Liver (tissue), 9 donors: Measurements from ENCODE around the gene CCL25. TPM values are rescaled to one million over a fixed set of nuclear protein-coding genes. Genes with fewer than 3 reads are reported as not detected.
A peak's percentile ranks its signal among the peaks of the same experiment; 100 is the strongest.

Experiments used
- DNase-seq: peaks from one replicate; pipeline ENCODE4 v3.0.0-alpha.2; 2017; ENCODE audit warnings: low spot score
- H3K27ac ChIP-seq, 2 donors: one replicate each; pipeline ENCODE4 v1.7.0; 2013; ENCODE audit warnings: inconsistent platforms in 2 of 2, low read length in 2 of 2, control low read depth in 1 of 2, low read depth in 1 of 2, mild to moderate bottlenecking in 1 of 2
- H3K27me3 ChIP-seq, 4 donors: one replicate each; pipeline versions ENCODE4 v1.6.1 to v1.7.0; 2013; ENCODE audit warnings: low read length in 3 of 4, inconsistent platforms in 1 of 4, mild to moderate bottlenecking in 1 of 4, moderate library complexity in 1 of 4; ENCODE audit not compliant: control insufficient read depth in 4 of 4, insufficient read depth in 4 of 4
- H3K36me3 ChIP-seq, 4 donors: one replicate each; pipeline versions ENCODE4 v1.6.1 to v1.7.0; 2013; ENCODE audit warnings: low read length in 3 of 4, mild to moderate bottlenecking in 3 of 4, low read depth in 1 of 4, moderate library complexity in 1 of 4; ENCODE audit not compliant: control insufficient read depth in 4 of 4, insufficient read depth in 3 of 4
- H3K4me1 ChIP-seq, 4 donors: one replicate each; pipeline versions ENCODE4 v1.6.1 to v1.7.0; 2013; ENCODE audit warnings: low read length in 3 of 4, mild to moderate bottlenecking in 3 of 4, moderate library complexity in 1 of 4; ENCODE audit not compliant: control insufficient read depth in 4 of 4, insufficient read depth in 4 of 4
- H3K4me3 ChIP-seq, 3 donors: one replicate each; pipeline versions ENCODE4 v1.6.1 to v1.7.0; 2013; ENCODE audit warnings: low read length in 3 of 3, control low read depth in 1 of 3, low read depth in 1 of 3, mild to moderate bottlenecking in 1 of 3
- H3K9ac ChIP-seq, 2 donors: one replicate each; pipeline ENCODE4 v1.7.0; 2013; ENCODE audit warnings: low read length in 2 of 2, mild to moderate bottlenecking in 2 of 2, moderate library complexity in 2 of 2, control low read depth in 1 of 2, low read depth in 1 of 2
- H3K9me3 ChIP-seq, 4 donors: one replicate each; pipeline versions ENCODE4 v1.6.1 to v1.7.0; 2013; ENCODE audit warnings: low read length in 3 of 4; ENCODE audit not compliant: control insufficient read depth in 4 of 4
- EGR1 ChIP-seq, 2 donors: IDR thresholded peaks; 2 replicates each; pipeline ENCODE4 v1.6.1; 2016 to 2018; ENCODE audit warnings: antibody characterized with exemption in 2 of 2, low read depth in 2 of 2
- FOXA1 ChIP-seq: IDR thresholded peaks from 2 replicates; pipeline ENCODE4 v1.6.1; 2016; ENCODE audit warnings: antibody characterized with exemption
- FOXA2 ChIP-seq: IDR thresholded peaks from 2 replicates; pipeline ENCODE4 v1.6.1; 2016; ENCODE audit warnings: antibody characterized with exemption
- GABPA ChIP-seq, 2 donors: IDR thresholded peaks in 1 of 2; conservative IDR thresholded peaks in 1 of 2; 2 replicates each; pipeline ENCODE4 v1.6.1; 2016; ENCODE audit warnings: antibody characterized with exemption in 2 of 2, mild to moderate bottlenecking in 1 of 2, moderate library complexity in 1 of 2
- HNF4A ChIP-seq, 2 donors: conservative IDR thresholded peaks; 2 replicates each; pipeline ENCODE4 v1.6.1; 2016; ENCODE audit warnings: antibody characterized with exemption in 2 of 2, mild to moderate bottlenecking in 2 of 2
- HNF4G ChIP-seq: IDR thresholded peaks from 2 replicates; pipeline ENCODE4 v1.6.1; 2016; ENCODE audit warnings: antibody characterized with exemption
- JUND ChIP-seq, 2 donors: IDR thresholded peaks; 2 replicates each; pipeline ENCODE4 v1.6.1; 2016; ENCODE audit warnings: antibody characterized with exemption in 2 of 2
- NR2F2 ChIP-seq: IDR thresholded peaks from 2 replicates; pipeline ENCODE4 v1.6.1; 2016; ENCODE audit warnings: antibody characterized with exemption
- RAD21 ChIP-seq, 2 donors: IDR thresholded peaks; 2 replicates each; pipeline ENCODE4 v1.6.1; 2016; ENCODE audit warnings: antibody characterized with exemption in 2 of 2, mild to moderate bottlenecking in 2 of 2
- RXRA ChIP-seq, 2 donors: IDR thresholded peaks; 2 replicates each; pipeline ENCODE4 v1.6.1; 2017 to 2018; ENCODE audit warnings: antibody characterized with exemption in 2 of 2, mild to moderate bottlenecking in 1 of 2
- SP1 ChIP-seq: IDR thresholded peaks from 2 replicates; pipeline ENCODE4 v1.6.1; 2018; ENCODE audit warnings: antibody characterized with exemption, mild to moderate bottlenecking
- TAF1 ChIP-seq: conservative IDR thresholded peaks from 2 replicates; pipeline ENCODE4 v1.6.1; 2016; ENCODE audit warnings: antibody characterized with exemption, mild to moderate bottlenecking
- YY1 ChIP-seq: IDR thresholded peaks from 2 replicates; pipeline ENCODE4 v1.6.1; 2016; ENCODE audit warnings: antibody characterized with exemption, mild to moderate bottlenecking
- WGBS: extraction: QIAGEN DNeasy Blood & Tissue Kit; methylation state at CpG from one replicate; pipeline ENCODE4 v1.1.7; 2013; 5-methylcytosine and 5-hydroxymethylcytosine counted together
- polyA plus RNA-seq, 2 donors: library from polyadenylated mRNA; stranded (reverse) in 1 of 2; unstranded in 1 of 2; fragments of 200-250 nt in 1 of 2; fragments of >200 nt in 1 of 2; fragmentation: Nextera tagmentation in 1 of 2; extraction: Ambion mirVana in 1 of 2; gene quantifications; one replicate each; pipeline versions ENCODE4 v1.2.1 to v1.2.3, GENCODE V29; 2013 to 2015
- total RNA-seq, 2 donors: library from RNA; depleted of rRNA; stranded (reverse); fragments of >200 nt; gene quantifications; one replicate each; pipeline ENCODE4 v1.2.3, GENCODE V29; 2014
- TF ChIP-seq, protein P1 (sequence below): IDR thresholded peaks from 2 replicates; pipeline ENCODE4 v1.6.1; 2016; ENCODE audit warnings: antibody characterized with exemption, mild to moderate bottlenecking
- TF ChIP-seq, protein P2 (sequence below): IDR thresholded peaks from 2 replicates; pipeline ENCODE4 v1.6.1; 2016; ENCODE audit warnings: antibody characterized with exemption
- TF ChIP-seq, protein P3 (sequence below): IDR thresholded peaks from 2 replicates; pipeline ENCODE4 v1.6.1; 2016; ENCODE audit warnings: antibody characterized with exemption
- TF ChIP-seq, protein P4 (sequence below): IDR thresholded peaks from 2 replicates; pipeline ENCODE4 v1.6.1; 2016; ENCODE audit warnings: antibody characterized with exemption
- TF ChIP-seq, protein P5 (sequence below): fragments of 150-350 bp; IDR thresholded peaks from 2 replicates; pipeline ENCODE4 v1.5.1; 2017; ENCODE audit warnings: improper control_type of control experiment, low read depth, low read length; ENCODE audit not compliant: missing input control
- donor health status: healthy.
- donor health status: healthy.
- donor health status: healthy.
- donor health status: healthy.
- donor health status: healthy.

CCL25 gene
- total and polyA plus RNA-seq, 4 donors: not detected

DNA sequence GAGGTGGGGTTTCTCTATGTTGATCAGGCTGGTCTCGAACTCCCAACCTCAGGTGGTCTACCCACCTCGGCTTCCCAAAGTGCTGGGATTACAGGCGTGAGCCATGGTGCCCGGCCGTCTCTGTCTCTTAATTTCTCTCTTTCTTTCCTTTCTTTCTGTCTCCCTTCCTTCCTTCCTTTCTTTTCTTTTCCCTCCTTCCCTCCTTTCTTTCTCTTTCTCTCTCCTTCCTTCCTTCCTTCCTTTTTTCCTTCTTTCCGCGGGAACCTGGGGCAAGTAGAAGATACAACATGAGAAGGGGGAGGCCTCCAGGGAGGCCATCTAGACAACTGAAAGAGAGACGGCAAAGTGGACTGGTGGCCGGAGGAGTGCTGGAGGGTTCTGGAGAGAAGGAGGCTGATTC is 31.9 kb upstream of the CCL25 start (continued):
- TF ChIP-seq HNF4A (conservative IDR thresholded peaks at IDR 0.05) (no peak), NR2F2 (no peak), YY1 (no peak), HNF4G (no peak)

GRCh38 chr19:8021374-8021773 is 31.2 kb upstream of the CCL25 start:
- Histone ChIP-seq H3K9me3 (no peaks in the 10 kb centered on the region), H3K27me3 (no peaks in the 10 kb centered on the region), H3K4me3 (no peak overlapping the region), H3K27ac (no peak overlapping the region), H3K36me3 (no peaks in the 10 kb centered on the region), H3K4me1 (peaks cover 0 to 21% (median 9%) of the 10 kb centered on the region in 4 donors), H3K9ac (no peak overlapping the region)
- TF ChIP-seq SP1: no peak
- TF ChIP-seq, protein P1, sequence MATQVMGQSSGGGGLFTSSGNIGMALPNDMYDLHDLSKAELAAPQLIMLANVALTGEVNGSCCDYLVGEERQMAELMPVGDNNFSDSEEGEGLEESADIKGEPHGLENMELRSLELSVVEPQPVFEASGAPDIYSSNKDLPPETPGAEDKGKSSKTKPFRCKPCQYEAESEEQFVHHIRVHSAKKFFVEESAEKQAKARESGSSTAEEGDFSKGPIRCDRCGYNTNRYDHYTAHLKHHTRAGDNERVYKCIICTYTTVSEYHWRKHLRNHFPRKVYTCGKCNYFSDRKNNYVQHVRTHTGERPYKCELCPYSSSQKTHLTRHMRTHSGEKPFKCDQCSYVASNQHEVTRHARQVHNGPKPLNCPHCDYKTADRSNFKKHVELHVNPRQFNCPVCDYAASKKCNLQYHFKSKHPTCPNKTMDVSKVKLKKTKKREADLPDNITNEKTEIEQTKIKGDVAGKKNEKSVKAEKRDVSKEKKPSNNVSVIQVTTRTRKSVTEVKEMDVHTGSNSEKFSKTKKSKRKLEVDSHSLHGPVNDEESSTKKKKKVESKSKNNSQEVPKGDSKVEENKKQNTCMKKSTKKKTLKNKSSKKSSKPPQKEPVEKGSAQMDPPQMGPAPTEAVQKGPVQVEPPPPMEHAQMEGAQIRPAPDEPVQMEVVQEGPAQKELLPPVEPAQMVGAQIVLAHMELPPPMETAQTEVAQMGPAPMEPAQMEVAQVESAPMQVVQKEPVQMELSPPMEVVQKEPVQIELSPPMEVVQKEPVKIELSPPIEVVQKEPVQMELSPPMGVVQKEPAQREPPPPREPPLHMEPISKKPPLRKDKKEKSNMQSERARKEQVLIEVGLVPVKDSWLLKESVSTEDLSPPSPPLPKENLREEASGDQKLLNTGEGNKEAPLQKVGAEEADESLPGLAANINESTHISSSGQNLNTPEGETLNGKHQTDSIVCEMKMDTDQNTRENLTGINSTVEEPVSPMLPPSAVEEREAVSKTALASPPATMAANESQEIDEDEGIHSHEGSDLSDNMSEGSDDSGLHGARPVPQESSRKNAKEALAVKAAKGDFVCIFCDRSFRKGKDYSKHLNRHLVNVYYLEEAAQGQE: no peak
- TF ChIP-seq, protein P2, sequence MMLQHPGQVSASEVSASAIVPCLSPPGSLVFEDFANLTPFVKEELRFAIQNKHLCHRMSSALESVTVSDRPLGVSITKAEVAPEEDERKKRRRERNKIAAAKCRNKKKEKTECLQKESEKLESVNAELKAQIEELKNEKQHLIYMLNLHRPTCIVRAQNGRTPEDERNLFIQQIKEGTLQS: no peak
- no peak for TF ChIP-seq FOXA2
- TF ChIP-seq YY1: no peak
- TF ChIP-seq HNF4G: no peak
- WGBS: 73% methylated on average over 8 of the region's 8 CpGs
- DNase-seq: no peak

DNA sequence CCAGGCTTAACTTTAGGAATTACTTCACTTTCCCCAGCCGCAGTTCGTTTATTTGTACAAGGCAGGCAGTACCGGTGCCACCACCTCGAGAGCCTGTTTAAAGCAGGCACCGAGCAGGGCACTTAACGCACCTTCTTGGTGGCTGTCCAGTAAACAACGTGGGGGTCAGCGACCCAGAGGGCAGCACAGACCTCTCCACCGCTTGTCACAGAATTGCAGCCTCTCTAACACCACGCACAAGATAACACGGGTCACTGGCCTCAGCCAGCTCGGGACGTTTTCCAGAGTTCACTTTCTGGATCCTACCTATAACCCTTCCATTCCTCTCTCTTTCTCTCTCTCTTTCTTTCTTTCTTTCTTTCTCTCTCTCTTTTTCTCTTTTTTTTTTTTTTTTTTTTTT is 30.3 kb upstream of the CCL25 start:
- H3K4me1 ChIP-seq: peaks cover 0 to 21% (median 9%) of the 10 kb centered on the region in 4 donors
- H3K36me3 ChIP-seq: no peaks in the 10 kb centered on the region
- H3K4me3 ChIP-seq: no peak overlapping the region
- DNase-seq: no peak
- no peak overlapping the region for H3K9ac ChIP-seq
- no peaks in the 10 kb centered on the region for H3K9me3 ChIP-seq
- 31% methylated on average over 13 of the region's 13 CpGs for WGBS
- no peaks in the 10 kb centered on the region for H3K27me3 ChIP-seq
- H3K27ac ChIP-seq: peak overlapping the region in 1 of 2 donors; percentile 53
- TF ChIP-seq, protein P3, sequence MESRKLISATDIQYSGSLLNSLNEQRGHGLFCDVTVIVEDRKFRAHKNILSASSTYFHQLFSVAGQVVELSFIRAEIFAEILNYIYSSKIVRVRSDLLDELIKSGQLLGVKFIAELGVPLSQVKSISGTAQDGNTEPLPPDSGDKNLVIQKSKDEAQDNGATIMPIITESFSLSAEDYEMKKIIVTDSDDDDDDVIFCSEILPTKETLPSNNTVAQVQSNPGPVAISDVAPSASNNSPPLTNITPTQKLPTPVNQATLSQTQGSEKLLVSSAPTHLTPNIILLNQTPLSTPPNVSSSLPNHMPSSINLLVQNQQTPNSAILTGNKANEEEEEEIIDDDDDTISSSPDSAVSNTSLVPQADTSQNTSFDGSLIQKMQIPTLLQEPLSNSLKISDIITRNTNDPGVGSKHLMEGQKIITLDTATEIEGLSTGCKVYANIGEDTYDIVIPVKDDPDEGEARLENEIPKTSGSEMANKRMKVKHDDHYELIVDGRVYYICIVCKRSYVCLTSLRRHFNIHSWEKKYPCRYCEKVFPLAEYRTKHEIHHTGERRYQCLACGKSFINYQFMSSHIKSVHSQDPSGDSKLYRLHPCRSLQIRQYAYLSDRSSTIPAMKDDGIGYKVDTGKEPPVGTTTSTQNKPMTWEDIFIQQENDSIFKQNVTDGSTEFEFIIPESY: peak; percentile 96
- TF ChIP-seq SP1: peak; percentile 97
- TF ChIP-seq, protein P4, sequence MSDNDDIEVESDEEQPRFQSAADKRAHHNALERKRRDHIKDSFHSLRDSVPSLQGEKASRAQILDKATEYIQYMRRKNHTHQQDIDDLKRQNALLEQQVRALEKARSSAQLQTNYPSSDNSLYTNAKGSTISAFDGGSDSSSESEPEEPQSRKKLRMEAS: peak; percentile 96
- TF ChIP-seq NR2F2: peak; percentile 82
- TF ChIP-seq EGR1 (IDR thresholded peaks at IDR 0.05; ENCODE audit: low read depth in 2 of 2): peak; percentile 74 to 86
- TF ChIP-seq YY1: peak; percentile 88
- TF ChIP-seq, protein P2: peak; percentile 82
- peak; percentile 88 to 90 for TF ChIP-seq HNF4A (conservative IDR thresholded peaks at IDR 0.05)
- TF ChIP-seq RAD21 (IDR thresholded peaks at IDR 0.05): peak; percentile 61 to 75
- TF ChIP-seq GABPA (IDR thresholded peaks at IDR 0.05 in 1 of 2, conservative IDR thresholded peaks at IDR 0.05 in 1 of 2): peak in 1 of 2 donors; percentile 71
- peak; percentile 64 for TF ChIP-seq HNF4G
- TF ChIP-seq FOXA1: peak; percentile 91
- TF ChIP-seq, protein P1: peak; percentile 90
- peak; percentile 87 to 91 for TF ChIP-seq JUND (IDR thresholded peaks at IDR 0.05)
- peak; percentile 94 for TF ChIP-seq FOXA2
- peak; percentile 100 for TF ChIP-seq RXRA (IDR thresholded peaks at IDR 0.05)
- TF ChIP-seq, protein P5, sequence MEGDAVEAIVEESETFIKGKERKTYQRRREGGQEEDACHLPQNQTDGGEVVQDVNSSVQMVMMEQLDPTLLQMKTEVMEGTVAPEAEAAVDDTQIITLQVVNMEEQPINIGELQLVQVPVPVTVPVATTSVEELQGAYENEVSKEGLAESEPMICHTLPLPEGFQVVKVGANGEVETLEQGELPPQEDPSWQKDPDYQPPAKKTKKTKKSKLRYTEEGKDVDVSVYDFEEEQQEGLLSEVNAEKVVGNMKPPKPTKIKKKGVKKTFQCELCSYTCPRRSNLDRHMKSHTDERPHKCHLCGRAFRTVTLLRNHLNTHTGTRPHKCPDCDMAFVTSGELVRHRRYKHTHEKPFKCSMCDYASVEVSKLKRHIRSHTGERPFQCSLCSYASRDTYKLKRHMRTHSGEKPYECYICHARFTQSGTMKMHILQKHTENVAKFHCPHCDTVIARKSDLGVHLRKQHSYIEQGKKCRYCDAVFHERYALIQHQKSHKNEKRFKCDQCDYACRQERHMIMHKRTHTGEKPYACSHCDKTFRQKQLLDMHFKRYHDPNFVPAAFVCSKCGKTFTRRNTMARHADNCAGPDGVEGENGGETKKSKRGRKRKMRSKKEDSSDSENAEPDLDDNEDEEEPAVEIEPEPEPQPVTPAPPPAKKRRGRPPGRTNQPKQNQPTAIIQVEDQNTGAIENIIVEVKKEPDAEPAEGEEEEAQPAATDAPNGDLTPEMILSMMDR: peak; percentile 29
- TF ChIP-seq TAF1: no peak
